Activated naive CD4-positive, alpha-beta T cell treated with anti-CD3 and anti-CD28 coated beads for 36 hours (primary cell): ENCODE data around the gene BAD. TPM values are rescaled to one million over a fixed set of nuclear protein-coding genes. Genes with fewer than 3 reads are reported as not detected.
A peak's percentile ranks its signal among the peaks of the same experiment; 100 is the strongest.

Experiments used
- CTCF ChIA-PET: fragments of 350-600 bp; sonication (Branson Sonifier 250); formaldehyde crosslinking; loops from one replicate; lab custom pipeline; 2021; ENCODE audit warnings: antibody characterized with exemption; lab: Charles Lee
- DNase-seq: peaks from one replicate; pipeline ENCODE4 v3.0.0-alpha.2; 2020
- H3K27ac Mint-ChIP-seq: one replicate; pipeline ENCODE4 v1.8.0; 2021; ENCODE audit warnings: mild to moderate bottlenecking, mixed read lengths
- H3K27me3 Mint-ChIP-seq: one replicate; pipeline ENCODE4 v1.8.0; 2021; ENCODE audit warnings: low read depth, mixed read lengths
- H3K36me3 Mint-ChIP-seq: one replicate; pipeline ENCODE4 v1.8.0; 2021; ENCODE audit warnings: low read depth, mixed read lengths
- H3K4me1 Mint-ChIP-seq: one replicate; pipeline ENCODE4 v1.8.0; 2021; ENCODE audit warnings: low read depth, mixed read lengths
- H3K4me3 Mint-ChIP-seq: one replicate; pipeline ENCODE4 v1.8.0; 2021; ENCODE audit warnings: mild to moderate bottlenecking, moderate library complexity, mixed read lengths
- H3K9me3 Mint-ChIP-seq: one replicate; pipeline ENCODE4 v1.8.0; 2021; ENCODE audit warnings: mixed read lengths
- intact Hi-C: fragments of 100-400 bp; cut with micrococcal nuclease; formaldehyde crosslinking; loops from one replicate; pipeline ENCODE4 v1.15.1; 2023
- total RNA-seq, 2 experiments: library from RNA; stranded (reverse); gene quantifications; one replicate each; pipeline ENCODE4 v1.2.3, GENCODE V29; 2021

Gene BAD
- total RNA-seq, 2 experiments from 2014 or later: 12.8 to 14.3 TPM

- no peaks in the 10 kb centered on the region for H3K9me3 Mint-ChIP-seq
- DNase-seq: no peak
- H3K36me3 Mint-ChIP-seq: peaks cover 11% of the 10 kb centered on the region
- H3K27ac Mint-ChIP-seq: peak overlapping the region; percentile 30
- H3K4me3 Mint-ChIP-seq: peak overlapping the region; percentile 80
- no peaks in the 10 kb centered on the region for H3K27me3 Mint-ChIP-seq
- intact Hi-C loops: no loop called here
- H3K4me1 Mint-ChIP-seq: peaks cover 17% of the 10 kb centered on the region
- CTCF ChIA-PET: interaction anchor here (1.2 to 3.1 kb wide), 3 partner anchors 18 to 77 kb away, joined by 4 to 12 read pairs (median 6); partner anchors contain the start of gene FERMT3
These were observed 1.4 kb downstream of the BAD start for GRCh38 chr11:64283092-64283491.

GRCh38 chr11:64281957-64282770 is 2.3 kb downstream of the BAD start:
- DNase-seq: no peak
- Mint-ChIP-seq H3K4me3 (no peak overlapping the region), H3K27ac (no peak overlapping the region), H3K4me1 (peaks cover 17% of the 10 kb centered on the region), H3K36me3 (peaks cover 11% of the 10 kb centered on the region), H3K9me3 (no peaks in the 10 kb centered on the region), H3K27me3 (no peaks in the 10 kb centered on the region)
- intact Hi-C loops: no loop called here
- CTCF ChIA-PET: interaction anchor here (0.8 to 1.4 kb wide), 2 partner anchors 18 to 20 kb away, joined by 6 to 8 read pairs; no protein-coding TSS in a partner anchor

GRCh38 chr11:64278576-64279190 is 5.8 kb downstream of the BAD start:
- intact Hi-C loops: no loop called here
- CTCF ChIA-PET: interaction anchor here (0.6 to 1.6 kb wide), 2 partner anchors 23 to 133 kb away, joined by 4 to 5 read pairs; no protein-coding TSS in a partner anchor
- Mint-ChIP-seq H3K9me3 (no peaks in the 10 kb centered on the region), H3K27ac (no peak overlapping the region), H3K27me3 (no peaks in the 10 kb centered on the region), H3K4me3 (no peak overlapping the region), H3K4me1 (peaks cover 7% of the 10 kb centered on the region), H3K36me3 (peaks cover 11% of the 10 kb centered on the region)
- DNase-seq: no peak

- no peaks in the 10 kb centered on the region for H3K9me3 Mint-ChIP-seq
- intact Hi-C loops: no loop called here
- H3K4me3 Mint-ChIP-seq: no peak overlapping the region
- H3K27ac Mint-ChIP-seq: no peak overlapping the region
- CTCF ChIA-PET: interaction anchor here (1.1 to 1.7 kb wide), 2 partner anchors 28 to 71 kb away, joined by 3 to 4 read pairs; no protein-coding TSS in a partner anchor
- H3K4me1 Mint-ChIP-seq: peaks cover 7% of the 10 kb centered on the region
- no peak for DNase-seq
- H3K36me3 Mint-ChIP-seq: peaks cover 7% of the 10 kb centered on the region
- H3K27me3 Mint-ChIP-seq: no peaks in the 10 kb centered on the region
These were observed 7.6 kb downstream of the BAD start for GRCh38 chr11:64276653-64277431.

- no peak overlapping the region for H3K27ac Mint-ChIP-seq
- H3K4me3 Mint-ChIP-seq: no peak overlapping the region
- CTCF ChIA-PET: interaction anchor here (0.9 to 2.7 kb wide), 3 partner anchors 25 to 28 kb away, joined by 3 to 8 read pairs (median 4); no protein-coding TSS in a partner anchor
- H3K27me3 Mint-ChIP-seq: no peaks in the 10 kb centered on the region
- peaks cover 6% of the 10 kb centered on the region for H3K36me3 Mint-ChIP-seq
- DNase-seq: no peak
- peaks cover 7% of the 10 kb centered on the region for H3K4me1 Mint-ChIP-seq
- H3K9me3 Mint-ChIP-seq: no peaks in the 10 kb centered on the region
- intact Hi-C loops: no loop called here
These were observed 8.6 kb downstream of the BAD start for GRCh38 chr11:64275841-64276240.

GRCh38 chr11:64275031-64275800 is 9.2 kb downstream of the BAD start:
- DNase-seq: no peak
- H3K27ac Mint-ChIP-seq: no peak overlapping the region
- CTCF ChIA-PET: interaction anchor here (0.7 to 2.7 kb wide), 4 partner anchors 12 to 29 kb away, joined by 3 to 8 read pairs (median 4); no protein-coding TSS in a partner anchor
- H3K9me3 Mint-ChIP-seq: no peaks in the 10 kb centered on the region
- intact Hi-C loops: no loop called here
- peaks cover 7% of the 10 kb centered on the region for H3K4me1 Mint-ChIP-seq
- H3K36me3 Mint-ChIP-seq: peaks cover 6% of the 10 kb centered on the region
- H3K4me3 Mint-ChIP-seq: no peak overlapping the region
- H3K27me3 Mint-ChIP-seq: no peaks in the 10 kb centered on the region

- no peaks in the 10 kb centered on the region for H3K36me3 Mint-ChIP-seq
- H3K4me1 Mint-ChIP-seq: peaks cover 15% of the 10 kb centered on the region
- H3K9me3 Mint-ChIP-seq: no peaks in the 10 kb centered on the region
- CTCF ChIA-PET: interaction anchor here (0.8 to 3.5 kb wide), 6 partner anchors 19 to 90 kb away, joined by 3 to 56 read pairs (median 5); partner anchors contain the start of genes CATSPERZ and PLCB3
- peak; percentile 98 for DNase-seq
- H3K4me3 Mint-ChIP-seq: peak overlapping the region; percentile 90
- no peaks in the 10 kb centered on the region for H3K27me3 Mint-ChIP-seq
- H3K27ac Mint-ChIP-seq: peak overlapping the region; percentile 88
- intact Hi-C loops: loop anchor here (1.0 to 2.0 kb wide), 11 partner anchors 16 to 84 kb away; partner anchors contain the start of genes CCDC88B, DNAJC4, ESRRA and FKBP2
These were observed 14.8 kb downstream of the BAD start for GRCh38 chr11:64269540-64270220.

GRCh38 chr11:64268893-64269539 is 15.4 kb downstream of the BAD start:
- Mint-ChIP-seq H3K4me1 (peaks cover 15% of the 10 kb centered on the region), H3K9me3 (no peaks in the 10 kb centered on the region), H3K36me3 (no peaks in the 10 kb centered on the region), H3K27me3 (no peaks in the 10 kb centered on the region), H3K4me3 (peak overlapping the region; percentile 90), H3K27ac (peak overlapping the region; percentile 88)
- DNase-seq: peak; percentile 61
- intact Hi-C loops: loop anchor here (1.0 kb wide), 2 partner anchors 18 to 23 kb away; partner anchors contain the start of genes PLCB3 and PPP1R14B
- CTCF ChIA-PET: interaction anchor here (0.8 to 3.0 kb wide), 6 partner anchors 18 to 90 kb away, joined by 3 to 20 read pairs (median 6); partner anchors contain the start of genes CATSPERZ and PLCB3

- peak overlapping the region; percentile 88 for H3K27ac Mint-ChIP-seq
- H3K4me3 Mint-ChIP-seq: peak overlapping the region; percentile 90
- intact Hi-C loops: no loop called here
- no peaks in the 10 kb centered on the region for H3K36me3 Mint-ChIP-seq
- no peak for DNase-seq
- CTCF ChIA-PET: interaction anchor here (0.8 to 3.0 kb wide), 7 partner anchors 17 to 91 kb away, joined by 3 to 20 read pairs (median 4); partner anchors contain the start of genes CATSPERZ and PLCB3
- H3K9me3 Mint-ChIP-seq: no peaks in the 10 kb centered on the region
- H3K27me3 Mint-ChIP-seq: no peaks in the 10 kb centered on the region
- H3K4me1 Mint-ChIP-seq: peaks cover 15% of the 10 kb centered on the region
These were observed 16.2 kb downstream of the BAD start for GRCh38 chr11:64268025-64268892.
